ENCODE measurements around the gene TM2D3.
"Not testable (repeated sequence)": the region's sequence is repeated elsewhere in the genome, so short reads cannot be mapped to it uniquely, and the experiment has no call there.

Gene TM2D3

GRCh38 chr15:101654624-101655337 is 2.6 kb upstream of the TM2D3 start:
- DNase-seq: not testable (repeated sequence)

DNA sequence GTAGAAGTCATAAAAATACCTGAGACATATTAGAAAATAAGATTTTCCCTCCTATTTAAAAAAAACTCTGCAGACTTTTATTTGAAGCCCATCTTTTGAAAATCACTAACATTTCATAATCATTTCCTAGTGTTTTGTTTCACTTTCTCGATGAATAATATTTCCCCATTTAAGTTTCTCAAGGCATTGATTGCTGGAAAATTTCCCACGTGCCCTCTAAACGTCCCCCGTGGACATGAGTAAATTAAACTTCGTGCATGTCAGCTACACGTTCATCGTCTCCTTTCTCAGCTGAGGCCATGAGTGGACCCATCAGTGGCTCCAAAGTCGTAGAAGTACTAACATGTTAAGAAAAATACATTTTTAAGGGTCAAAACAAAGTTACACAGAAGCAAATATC is 2.0 kb upstream of the TM2D3 start:
- DNase-seq: no peak

DNA sequence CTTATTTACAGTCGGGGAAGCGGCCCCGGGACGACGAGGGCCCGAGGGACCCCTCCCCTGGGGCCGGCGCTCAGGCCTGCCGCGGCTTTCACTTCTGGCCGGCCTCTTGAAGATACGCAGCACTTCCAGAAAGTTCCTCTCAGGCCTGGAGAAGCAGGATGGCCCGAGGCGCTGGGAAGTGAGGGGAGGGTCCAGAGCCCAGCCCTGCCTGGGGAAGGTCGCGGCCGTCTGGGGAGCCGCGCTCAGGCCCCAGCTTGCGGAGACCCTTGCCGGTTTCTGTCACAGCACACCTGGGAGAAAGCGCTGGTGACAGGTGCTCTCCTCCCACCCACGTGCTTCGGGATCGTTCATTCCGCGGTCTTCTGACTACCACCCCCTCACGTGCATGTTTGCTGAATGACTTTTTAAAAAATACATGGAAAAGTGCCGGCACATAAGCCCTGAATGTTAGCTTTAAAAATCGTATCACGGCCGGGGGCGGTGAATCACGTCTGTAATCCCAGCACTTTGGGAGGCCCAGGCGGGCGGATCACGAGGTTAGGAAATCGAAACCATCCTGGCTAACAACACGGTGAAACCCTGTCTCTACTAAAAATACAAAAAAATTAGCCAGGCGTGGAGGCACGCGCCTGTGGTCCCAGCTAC is 727 bp upstream of the TM2D3 start:
- peak; percentile 17 for DNase-seq

DNA sequence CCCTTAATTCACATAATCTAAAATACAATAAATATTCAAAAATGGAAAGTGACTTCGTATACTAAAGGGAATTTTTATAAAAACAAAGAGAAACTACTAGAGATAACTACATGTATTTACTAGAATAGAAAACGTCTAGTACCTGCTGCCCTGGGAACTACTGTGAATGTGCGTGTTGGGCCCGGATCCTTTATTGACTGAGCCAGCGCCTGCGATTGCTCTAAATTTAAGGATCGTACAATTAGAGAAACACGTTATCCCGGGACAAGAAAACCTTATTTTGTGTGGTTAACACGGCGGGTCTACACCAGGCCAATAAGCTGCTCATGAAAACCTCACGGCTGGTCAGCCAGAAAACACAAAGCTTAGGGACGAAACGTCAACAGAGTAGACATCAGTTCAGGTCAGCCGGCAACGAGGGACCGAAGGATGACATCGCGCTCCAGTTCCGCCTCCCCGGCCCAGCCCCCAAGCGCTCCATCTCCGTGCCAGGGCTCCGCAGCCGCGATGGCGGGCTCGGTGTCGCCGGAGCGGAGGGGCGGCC is 555 bp downstream of the TM2D3 start:
- DNase-seq: no peak

- no peak for DNase-seq
These were observed 2.0 kb downstream of the TM2D3 start for GRCh38 chr15:101650145-101650544.

DNA sequence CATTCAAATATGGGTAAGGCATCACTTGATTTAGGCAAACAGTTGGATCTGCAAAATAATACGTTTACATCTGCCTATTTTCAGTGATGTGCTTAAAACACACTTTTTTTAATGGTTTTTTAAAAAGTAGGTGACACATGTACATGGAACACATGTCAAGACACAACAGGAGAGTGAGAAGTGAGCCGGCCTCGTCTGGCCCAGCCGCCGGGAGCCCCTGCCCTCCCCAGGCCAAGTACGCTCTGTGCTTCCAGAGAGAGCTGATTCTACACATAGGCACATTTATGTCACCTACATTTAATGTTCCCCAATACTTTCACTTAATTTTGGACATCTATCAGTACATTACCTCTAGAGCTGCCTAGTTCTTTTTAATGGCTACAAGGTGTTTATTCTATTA is 3.8 kb downstream of the TM2D3 start:
- DNase-seq: no peak

GRCh38 chr15:101647251-101647650 is 4.9 kb downstream of the TM2D3 start:
- no peak for DNase-seq

DNA sequence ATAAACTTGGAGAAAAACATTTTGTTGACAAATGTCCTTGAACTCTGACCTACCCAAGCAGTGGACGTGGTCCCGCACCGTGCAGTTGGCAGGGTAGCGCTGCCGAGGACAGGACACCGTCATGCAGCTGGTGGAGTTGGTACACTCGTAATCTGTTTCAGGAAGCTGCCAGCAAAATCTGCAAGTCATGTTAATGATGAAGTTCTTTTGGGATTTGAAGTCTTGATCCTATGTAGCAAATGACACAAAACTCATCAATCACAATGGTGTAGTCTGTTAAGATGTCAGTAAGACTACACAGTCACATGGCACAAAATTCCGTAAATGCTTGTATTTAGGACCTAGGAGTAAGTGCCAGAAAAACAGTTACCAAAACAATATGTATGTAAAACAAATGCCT is 5.5 kb downstream of the TM2D3 start:
- DNase-seq: no peak

DNA sequence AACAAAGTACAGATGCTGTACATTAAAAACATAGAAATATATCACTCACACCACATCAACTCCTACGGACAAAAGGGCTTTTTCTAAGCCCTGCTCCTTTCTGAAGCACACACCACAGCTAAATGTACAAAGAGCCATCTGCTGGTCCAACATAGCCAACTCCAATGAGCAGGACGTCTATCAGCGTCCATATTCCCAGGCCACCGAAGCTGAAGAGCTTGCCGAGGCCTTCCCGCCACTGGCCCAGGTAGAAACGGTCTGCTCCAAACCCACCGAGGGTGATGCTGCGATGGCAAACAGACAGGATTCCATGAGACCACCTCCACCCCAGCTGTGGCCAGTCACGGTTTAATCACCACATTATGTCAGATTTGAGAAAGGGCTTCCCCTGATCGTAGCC is 9.8 kb downstream of the TM2D3 start:
- DNase-seq: no peak

GRCh38 chr15:101641894-101642293 is 10.3 kb downstream of the TM2D3 start:
- no peak for DNase-seq

DNA sequence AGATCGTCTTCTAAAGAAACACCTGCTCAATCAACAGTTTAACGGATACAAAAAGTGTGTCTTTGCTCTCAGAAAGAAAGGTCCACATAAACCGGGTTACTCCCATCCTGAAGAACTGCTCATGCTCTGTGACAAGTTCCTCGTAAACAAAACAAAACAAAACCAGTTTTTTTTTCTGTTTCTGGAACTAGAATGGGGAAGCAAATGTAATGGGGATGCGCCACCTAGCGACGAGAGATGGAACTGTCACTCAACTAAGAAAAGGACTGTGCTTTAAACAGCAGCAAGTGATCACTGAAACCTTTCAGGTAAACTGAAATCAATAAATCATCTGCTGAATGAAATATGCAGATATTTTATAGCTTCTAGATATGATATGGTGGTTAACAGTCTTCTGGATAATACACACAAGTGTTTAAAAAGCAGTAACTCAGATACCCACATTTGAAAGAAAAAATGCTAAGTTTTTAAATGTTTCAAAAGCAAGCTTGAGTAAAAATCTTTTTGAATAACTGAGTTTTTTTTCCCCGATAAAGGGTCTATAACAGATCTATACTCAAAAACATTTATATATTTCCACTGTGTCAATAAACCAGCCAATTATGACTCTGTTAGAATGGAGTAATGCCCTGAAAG is 10.9 kb downstream of the TM2D3 start:
- DNase-seq: no peak

- no peak for DNase-seq
These were observed 12.5 kb downstream of the TM2D3 start for GRCh38 chr15:101639667-101640066.

DNA sequence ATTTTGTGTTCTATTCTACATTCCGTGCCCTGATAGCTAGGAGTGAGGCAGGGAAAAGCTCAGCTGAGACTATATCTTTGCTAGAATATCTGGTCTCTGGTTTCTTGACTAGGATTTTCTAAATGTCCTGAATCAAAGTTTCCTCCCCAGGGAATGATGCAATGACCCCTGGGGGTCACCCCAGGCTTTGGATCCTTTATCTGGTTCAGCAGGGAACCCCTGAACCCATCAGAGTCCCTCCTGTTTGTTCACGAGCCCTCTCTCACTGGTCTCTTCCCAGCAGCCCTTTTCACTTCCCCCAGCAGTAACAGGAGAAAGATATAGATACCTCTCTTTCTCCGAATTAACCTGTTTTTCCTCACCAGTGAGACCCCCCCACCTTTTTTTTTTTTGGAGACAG is 14.3 kb downstream of the TM2D3 start:
- no peak for DNase-seq

GRCh38 chr15:101637516-101637915 is 14.7 kb downstream of the TM2D3 start:
- no peak for DNase-seq

DNA sequence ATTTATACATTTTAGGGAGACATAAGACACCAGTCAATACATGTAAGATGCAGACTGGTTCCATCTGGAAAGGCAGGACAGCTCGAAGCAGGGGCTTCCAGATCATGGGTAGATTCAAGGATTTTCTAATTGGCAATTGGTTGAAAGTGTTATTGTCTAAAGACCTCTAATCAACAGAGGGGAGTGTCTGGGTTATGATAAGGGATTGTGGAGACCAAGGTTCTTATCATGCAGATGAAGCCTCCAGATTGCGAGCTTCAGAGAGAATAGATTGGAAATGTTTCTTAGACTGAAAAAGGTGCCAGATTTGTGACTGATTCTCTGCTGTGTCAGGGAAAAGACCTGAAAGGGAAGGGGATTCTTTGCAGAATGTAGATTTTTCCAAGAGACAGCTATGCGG is 15.1 kb downstream of the TM2D3 start:
- no peak for DNase-seq

- DNase-seq: no peak
These were observed 16.0 kb downstream of the TM2D3 start for GRCh38 chr15:101635944-101636727.

- no peak for DNase-seq
These were observed 18.8 kb downstream of the TM2D3 start for GRCh38 chr15:101633356-101633755.

- DNase-seq: not testable (repeated sequence)
These were observed 25.5 kb downstream of the TM2D3 start for GRCh38 chr15:101626729-101627128.

DNA sequence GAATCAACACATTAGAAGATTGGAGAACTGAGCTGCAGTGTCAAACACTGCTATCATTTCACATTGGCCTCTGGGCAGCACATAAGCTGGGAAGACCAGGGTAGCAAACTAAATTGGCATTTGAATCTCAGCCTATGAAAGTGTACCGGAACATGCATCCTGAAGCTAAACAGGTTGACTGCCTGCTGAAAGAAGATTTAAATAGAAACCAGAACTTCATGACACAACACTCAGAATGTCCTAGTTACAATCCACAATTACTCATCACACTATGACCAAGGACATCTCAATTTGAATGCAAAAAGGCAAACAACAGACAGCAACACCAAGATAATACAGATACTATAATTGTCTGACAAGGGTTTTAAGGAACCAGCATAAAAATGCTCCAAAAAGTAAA is 26.2 kb downstream of the TM2D3 start:
- DNase-seq: no peak

DNA sequence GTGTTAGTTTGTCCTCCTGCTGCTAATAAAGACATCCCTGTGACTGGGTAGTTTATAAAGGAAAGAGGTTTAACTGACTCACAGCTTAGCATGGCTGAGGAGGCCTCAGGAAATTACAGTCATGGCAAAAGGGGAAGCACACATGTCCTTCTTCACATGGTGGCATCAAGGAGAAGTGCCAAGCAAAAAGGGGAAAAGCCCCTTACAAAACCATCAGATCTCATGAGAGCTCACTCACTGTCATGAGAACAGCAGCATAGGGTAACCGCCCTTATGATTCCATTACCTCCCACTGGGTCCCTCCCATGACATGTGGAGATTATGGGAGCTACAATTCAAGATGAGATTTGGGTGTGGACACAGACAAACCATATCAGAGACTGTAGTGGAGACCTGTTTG is 27.0 kb downstream of the TM2D3 start:
- DNase-seq: no peak

DNA sequence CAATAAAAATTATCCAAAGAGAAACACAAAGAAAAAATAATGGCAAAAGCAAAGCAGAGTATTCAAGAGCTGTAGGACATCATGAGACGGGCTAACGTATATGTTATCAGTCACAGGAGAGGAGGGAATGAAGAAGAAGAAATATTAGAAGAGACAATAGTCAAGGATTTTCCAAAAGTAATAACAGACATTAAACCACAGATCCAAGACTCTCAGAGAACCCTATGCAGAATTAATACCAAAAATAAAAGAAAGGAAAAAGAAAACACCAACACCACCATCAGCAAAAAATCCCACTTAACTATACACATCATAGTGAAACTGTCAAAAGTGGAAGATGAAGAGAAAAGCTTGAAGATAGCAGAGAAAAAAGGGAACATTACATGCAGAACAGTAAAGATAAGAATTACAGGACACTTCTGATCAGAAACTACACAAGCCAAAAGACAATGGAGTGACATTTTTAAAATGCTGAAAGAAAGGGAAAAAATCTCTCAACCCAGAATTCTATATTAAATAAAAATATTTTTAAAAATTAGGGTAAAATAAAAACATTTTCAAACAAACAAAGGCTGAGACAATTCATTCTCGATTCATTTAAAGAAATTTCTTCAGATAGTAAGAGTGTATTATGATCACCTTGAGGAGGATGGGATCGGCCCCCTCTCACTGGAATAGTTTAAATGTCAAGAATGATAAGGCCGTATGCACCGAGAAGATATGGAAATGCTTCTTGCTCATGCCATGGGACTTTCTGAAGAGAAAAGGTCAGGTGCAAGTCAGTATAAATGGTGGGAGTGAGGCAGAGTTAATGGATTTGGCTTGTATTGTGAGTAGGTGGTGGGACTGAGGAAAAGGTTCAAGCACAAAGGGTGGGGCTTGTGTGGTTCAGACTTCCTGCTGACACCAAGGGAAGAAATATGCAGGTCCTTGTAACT is 28.5 kb downstream of the TM2D3 start:
- no peak for DNase-seq

DNA sequence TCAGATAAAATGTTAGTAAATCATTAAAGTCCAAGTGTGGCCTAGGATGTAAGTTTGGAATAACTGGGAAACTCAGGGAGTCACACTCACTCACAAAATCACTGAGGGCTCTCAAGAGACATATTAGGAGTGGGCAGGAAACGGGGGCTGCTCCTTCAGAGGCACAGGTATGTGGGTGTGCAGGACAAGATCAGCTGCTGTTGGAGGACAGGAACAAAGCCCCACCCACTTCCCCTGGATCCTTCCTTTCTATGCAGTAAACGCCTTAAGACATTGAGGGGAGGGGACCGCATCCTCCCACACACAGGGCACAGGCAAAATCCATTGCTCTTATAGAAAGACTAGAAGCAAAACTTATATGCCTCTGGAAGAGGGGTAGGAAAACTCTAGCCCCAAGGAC is 30.2 kb downstream of the TM2D3 start:
- no peak for DNase-seq
